Keratinocyte (primary cell): ENCODE results near the gene ACOXL. TPM values are rescaled to one million over a fixed set of nuclear protein-coding genes. Genes with fewer than 3 reads are reported as not detected.

Experiments used
- DNase-seq: peaks from one replicate; pipeline ENCODE4 v3.0.0-alpha.2; 2011; ENCODE audit warnings: low read depth, missing footprints, low spot score
- FAIRE-seq: peaks from 2 replicates; lab custom pipeline; 2011; peaks lifted over from hg19 to GRCh38; lab: Jason Lieb, UNC
- H2AFZ ChIP-seq: 2 replicates; pipeline ENCODE4 v1.6.0; 2012; ENCODE audit warnings: low read length, control low read depth, inconsistent platforms; ENCODE audit not compliant: control insufficient read depth
- H3K27ac ChIP-seq: 2 replicates; pipeline ENCODE4 v1.5.1; 2011; ENCODE audit warnings: low read length; ENCODE audit not compliant: control insufficient read depth, insufficient read depth
- H3K27me3 ChIP-seq: 3 replicates; pipeline ENCODE4 v1.6.0; 2011; ENCODE audit warnings: low read length; ENCODE audit not compliant: control insufficient read depth, insufficient read depth; ENCODE audit errors: extremely low read depth
- H3K36me3 ChIP-seq, 2 experiments: 2 replicates in 1 of 2; 3 replicates in 1 of 2; pipeline ENCODE4 v1.5.1; 2011; ENCODE audit warnings: low read length in 2 of 2, mild to moderate bottlenecking in 1 of 2; ENCODE audit not compliant: control insufficient read depth in 2 of 2, insufficient read depth in 2 of 2; ENCODE audit errors: extremely low read depth in 1 of 2
- H3K4me1 ChIP-seq: 3 replicates; pipeline ENCODE4 v1.5.1; 2011; ENCODE audit warnings: low read length; ENCODE audit not compliant: control insufficient read depth, insufficient read depth; ENCODE audit errors: extremely low read depth
- H3K4me2 ChIP-seq: 3 replicates; pipeline ENCODE4 v1.6.0; 2011; ENCODE audit warnings: low read depth, low read length; ENCODE audit not compliant: control insufficient read depth, insufficient read depth; ENCODE audit errors: extremely low read depth
- H3K4me3 ChIP-seq, 3 experiments: fragments of 200-600 bp in 1 of 3; sonication (generic) in 1 of 3; 2 replicates in 2 of 3; 3 replicates in 1 of 3; pipeline ENCODE4 v1.5.1; 2011 to 2016; ENCODE audit warnings: low read length in 3 of 3, mild to moderate bottlenecking in 3 of 3, control low read depth in 2 of 3, inconsistent platforms in 1 of 3, low read depth in 1 of 3, mixed read lengths in 1 of 3, mixed run types in 1 of 3, moderate library complexity in 1 of 3; ENCODE audit not compliant: control insufficient read depth in 2 of 3, insufficient read depth in 2 of 3; ENCODE audit errors: extremely low read depth in 1 of 3
- H3K79me2 ChIP-seq: 2 replicates; pipeline ENCODE4 v1.6.0; 2012; ENCODE audit warnings: low read length; ENCODE audit not compliant: control insufficient read depth, insufficient read depth
- H3K9ac ChIP-seq: 3 replicates; pipeline ENCODE4 v1.6.0; 2011; ENCODE audit warnings: low read length; ENCODE audit not compliant: control insufficient read depth, insufficient read depth; ENCODE audit errors: extremely low read depth
- H3K9me1 ChIP-seq: 3 replicates; pipeline ENCODE4 v1.6.0; 2011; ENCODE audit warnings: low read length; ENCODE audit not compliant: control insufficient read depth, insufficient read depth; ENCODE audit errors: extremely low read depth
- H3K9me3 ChIP-seq: 2 replicates; pipeline ENCODE4 v1.5.1; 2012; ENCODE audit warnings: low read depth, low read length; ENCODE audit not compliant: control insufficient read depth
- H4K20me1 ChIP-seq: 3 replicates; pipeline ENCODE4 v1.6.0; 2011; ENCODE audit warnings: low read length; ENCODE audit not compliant: control insufficient read depth, insufficient read depth; ENCODE audit errors: extremely low read depth
- CTCF ChIP-seq, 3 experiments: IDR thresholded peaks in 1 of 3; conservative IDR thresholded peaks in 1 of 3; optimal IDR thresholded peaks in 1 of 3; 2 replicates in 2 of 3; 3 replicates in 1 of 3; pipeline versions ENCODE3 to v1.5.1; 2011; ENCODE audit warnings: low read length in 3 of 3, mild to moderate bottlenecking in 3 of 3, moderate library complexity in 2 of 3, control low read depth in 1 of 3, inconsistent platforms in 1 of 3; ENCODE audit not compliant: insufficient read depth in 2 of 3; ENCODE audit errors: extremely low read depth in 1 of 3
- EZH2 ChIP-seq: IDR thresholded peaks from one replicate; pipeline ENCODE4 v1.6.1; 2012; ENCODE audit warnings: inconsistent platforms, mild to moderate bottlenecking, low read length, moderate library complexity
- dilution Hi-C: fragments of 300-500 bp; cut with MboI; formaldehyde crosslinking; loops from one replicate; pipeline ENCODE4 v1.7.0; 2020; ENCODE audit warnings: low sequenced_read_pairs; ENCODE audit not compliant: extremely low pct_ligation_motif_present
- polyA plus RNA-seq, 5 experiments: library from polyadenylated mRNA; depleted of rRNA in 3 of 5; stranded (reverse) in 3 of 5; stranded (forward) in 1 of 5; unstranded in 1 of 5; fragments of >200 nt; gene quantifications; 1 replicate in 1 of 5; 2 replicates in 3 of 5; 3 replicates in 1 of 5; pipeline versions ENCODE4 v1.2.1 to v1.2.3, GENCODE V29; 2011 to 2012; ENCODE audit warnings: missing spikeins in 2 of 5, low read depth in 1 of 5, low replicate concordance in 1 of 5

The ACOXL gene
- polyA plus RNA-seq, 1 donor (not counting 4 experiments of a cell fraction or from before 2014, with no cell fraction given), result 0.04 TPM

DNA sequence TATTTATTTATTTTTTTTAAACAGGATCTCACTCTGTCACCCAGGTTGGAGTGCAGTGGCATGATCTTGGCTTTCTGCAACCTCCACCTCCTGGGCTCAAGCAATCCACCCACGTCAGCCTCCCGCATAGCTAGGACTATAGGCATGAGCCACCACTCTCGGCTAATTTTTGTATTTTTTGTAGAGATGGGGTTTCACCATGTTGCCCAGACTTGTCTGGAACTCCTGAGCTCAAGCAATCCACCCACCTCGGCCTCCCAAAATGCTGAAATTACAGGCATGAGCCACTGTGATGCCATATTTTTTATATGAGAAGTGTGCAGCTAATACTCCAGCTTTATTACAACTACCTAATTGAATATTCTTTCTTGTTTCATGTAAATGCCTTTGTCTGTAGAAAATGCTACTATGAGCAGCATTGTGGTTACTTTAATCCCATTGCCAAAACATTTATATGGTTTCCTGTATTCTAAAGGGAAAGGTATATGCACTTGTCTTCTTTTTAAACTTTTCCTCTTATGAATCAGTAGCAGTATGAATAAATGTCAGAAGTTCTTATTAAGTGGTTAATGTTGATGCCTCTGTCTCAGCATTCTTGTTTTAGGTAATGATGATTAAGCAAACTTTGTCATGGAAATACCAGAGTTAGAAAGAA lies 378.9 kb downstream of the ACOXL start:
- Histone ChIP-seq H3K36me3 (no peaks in the 10 kb centered on the region), H3K4me1 (no peaks in the 10 kb centered on the region), H2AFZ (no peak overlapping the region), H4K20me1 (no peaks in the 10 kb centered on the region), H3K9me1 (no peaks in the 10 kb centered on the region), H3K9ac (no peak overlapping the region), H3K4me2 (no peak overlapping the region), H3K27me3 (no peaks in the 10 kb centered on the region), H3K27ac (no peak overlapping the region), H3K79me2 (no peaks in the 10 kb centered on the region), H3K4me3 (no peak overlapping the region), H3K9me3 (no peaks in the 10 kb centered on the region)
- TF ChIP-seq CTCF (optimal IDR thresholded peaks at IDR 0.05 in 1 of 3, IDR thresholded peaks at IDR 0.05 in 1 of 3, conservative IDR thresholded peaks at IDR 0.05 in 1 of 3; ENCODE audit: extremely low read depth in 1 of 3, insufficient read depth in 2 of 3, low read length in 3 of 3), result no peak
- TF ChIP-seq EZH2, result no peak
- DNase-seq (no peak), FAIRE-seq (no peak)
- dilution Hi-C loops, result no loop called here

DNA sequence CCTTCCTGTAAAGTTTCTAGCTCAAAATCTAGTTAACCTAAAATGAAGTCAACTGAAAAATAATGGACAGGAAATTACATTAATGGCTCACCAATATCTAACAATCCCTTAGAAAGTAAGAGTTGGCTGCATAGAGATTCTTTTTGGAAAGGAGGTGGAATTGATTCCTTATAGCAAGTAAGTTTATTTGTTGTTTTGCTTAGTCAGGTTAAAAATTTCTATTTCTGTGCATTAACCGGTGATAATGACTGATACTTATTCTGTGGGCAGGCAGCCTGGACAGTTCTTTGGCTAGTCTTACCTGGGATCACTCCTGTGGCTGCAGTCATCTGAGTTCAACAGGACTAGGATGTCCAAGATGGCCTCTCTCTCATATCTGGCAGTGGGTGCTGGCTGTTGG lies 381.5 kb downstream of the ACOXL start:
- DNase-seq (no peak), FAIRE-seq (no peak)
- Histone ChIP-seq H3K4me1 (peaks cover 14% of the 10 kb centered on the region), H3K27ac (no peak overlapping the region), H3K4me2 (no peak overlapping the region), H3K27me3 (no peaks in the 10 kb centered on the region), H4K20me1 (no peaks in the 10 kb centered on the region), H3K4me3 (no peak overlapping the region), H2AFZ (no peak overlapping the region), H3K9ac (no peak overlapping the region), H3K36me3 (no peaks in the 10 kb centered on the region), H3K9me1 (no peaks in the 10 kb centered on the region), H3K79me2 (no peaks in the 10 kb centered on the region), H3K9me3 (no peaks in the 10 kb centered on the region)
- TF ChIP-seq EZH2, result no peak
- TF ChIP-seq CTCF (optimal IDR thresholded peaks at IDR 0.05 in 1 of 3, IDR thresholded peaks at IDR 0.05 in 1 of 3, conservative IDR thresholded peaks at IDR 0.05 in 1 of 3; ENCODE audit: extremely low read depth in 1 of 3, insufficient read depth in 2 of 3, low read length in 3 of 3), result no peak
- dilution Hi-C loops, result no loop called here
